A549 (cell line): ENCODE measurements around the gene GLIS1. TPM values are rescaled to one million over a fixed set of nuclear protein-coding genes. Genes with fewer than 3 reads are reported as not detected.

Experiments
- ATAC-seq, 2 experiments: fragments of 200-7000 bp in 1 of 2; fragments of >200 bp in 1 of 2; cut with Nextera tagmentation in 1 of 2; cut with Tn5 transposase in 1 of 2; 3 replicates each; pipeline versions ENCODE4 v1.8.0 to v1.9.1; 2018 to 2020; ENCODE audit warnings: mild to moderate bottlenecking in 1 of 2, moderate library complexity in 1 of 2
- CTCF ChIA-PET: fragments of 300-600 bp; sonication (Branson Sonifier 250); formaldehyde crosslinking; extraction: SDS; loops from one replicate; lab custom pipeline; 2021; ENCODE audit warnings: antibody characterized with exemption, inconsistent platforms; lab: Yijun Ruan, JAX
- POLR2A ChIA-PET: fragments of 350-600 bp; formaldehyde crosslinking; extraction: SDS; loops from one replicate; lab custom pipeline; 2021; ENCODE audit warnings: antibody characterized with exemption, inconsistent platforms; lab: Yijun Ruan, JAX
- DNase-seq, 2 experiments: peaks; one replicate each; pipeline versions ENCODE4 v3.0.0 to v3.0.0-alpha.2; 2011 to 2016; ENCODE audit warnings: low read depth in 1 of 2, low spot score in 1 of 2
- FAIRE-seq: peaks from 2 replicates; lab custom pipeline; 2011; peaks lifted over from hg19 to GRCh38; lab: Jason Lieb, UNC
- H3K27ac ChIP-seq, 2 experiments: fragments of >200 bp; sonication (Bioruptor Twin); formaldehyde crosslinking; 3 replicates each; pipeline ENCODE4 v1.5.1; 2016 to 2017
- H3K4me1 ChIP-seq: fragments of >200 bp; sonication (Bioruptor Twin); formaldehyde crosslinking; 3 replicates; pipeline ENCODE4 v1.6.1; 2016
- H3K4me2 ChIP-seq: fragments of >200 bp; sonication (Bioruptor Twin); formaldehyde crosslinking; 3 replicates; pipeline ENCODE4 v1.6.1; 2016
- H3K4me3 ChIP-seq: fragments of >200 bp; sonication (Bioruptor Twin); formaldehyde crosslinking; 3 replicates; pipeline ENCODE4 v1.5.1; 2016
- H3K9me3 ChIP-seq: fragments of >200 bp; sonication (Bioruptor Twin); formaldehyde crosslinking; 3 replicates; pipeline ENCODE4 v1.6.1; 2016
- BCL3 ChIP-seq: fragments of >200 bp; sonication (Bioruptor Twin); formaldehyde crosslinking; IDR thresholded peaks from 3 replicates; pipeline ENCODE4 v1.6.1; 2016
- CHD2 ChIP-seq: fragments of 150-350 bp; IDR thresholded peaks from 2 replicates; pipeline ENCODE4 v1.6.1; 2014; ENCODE audit warnings: low read length; ENCODE audit not compliant: partially characterized antibody
- E2F6 ChIP-seq: IDR thresholded peaks from 2 replicates; pipeline ENCODE4 v1.6.1; 2012; ENCODE audit warnings: low read depth, borderline replicate concordance
- EHMT2 ChIP-seq: fragments of 200-600 bp; sonication (generic); IDR thresholded peaks from 2 replicates; pipeline ENCODE4 v1.6.1; 2016; ENCODE audit warnings: antibody characterized with exemption, low read depth, mild to moderate bottlenecking, moderate library complexity
- FOSB ChIP-seq: fragments of 250-450 bp; sonication (Bioruptor Pico); IDR thresholded peaks from 2 replicates; pipeline ENCODE4 v1.5.0; 2020; ENCODE audit warnings: mild to moderate bottlenecking, moderate library complexity
- FOSL2 ChIP-seq, 2 experiments: fragments of 450-650 bp in 1 of 2; fragments of >200 bp in 1 of 2; sonication (Bioruptor Twin) in 1 of 2; formaldehyde crosslinking; IDR thresholded peaks; 2 replicates each; pipeline versions ENCODE4 v1.5.0 to v1.6.1; 2016 to 2020; ENCODE audit warnings: mild to moderate bottlenecking in 1 of 2, moderate library complexity in 1 of 2
- FOXS1 ChIP-seq: fragments of 250-450 bp; sonication (Bioruptor Pico); IDR thresholded peaks from 2 replicates; pipeline ENCODE4 v1.5.0; 2020; ENCODE audit warnings: mild to moderate bottlenecking, moderate library complexity
- GATA3 ChIP-seq: IDR thresholded peaks from 2 replicates; pipeline ENCODE4 v1.6.1; 2012; ENCODE audit warnings: borderline replicate concordance
- HMGXB4 ChIP-seq: fragments of 250-450 bp; sonication (Bioruptor Pico); IDR thresholded peaks from 2 replicates; pipeline ENCODE4 v1.5.0; 2021; ENCODE audit warnings: mild to moderate bottlenecking, moderate library complexity, borderline replicate concordance
- HOXA7 ChIP-seq: fragments of 250-450 bp; sonication (Bioruptor Pico); IDR thresholded peaks from 2 replicates; pipeline ENCODE4 v1.5.0; 2020; ENCODE audit warnings: mild to moderate bottlenecking, moderate library complexity
- HOXB13 ChIP-seq: fragments of 250-450 bp; sonication (Bioruptor Pico); IDR thresholded peaks from 2 replicates; pipeline ENCODE4 v1.5.0; 2020; ENCODE audit warnings: low read depth, mild to moderate bottlenecking, moderate library complexity
- HOXB5 ChIP-seq: fragments of 250-450 bp; sonication (Bioruptor Pico); IDR thresholded peaks from 2 replicates; pipeline ENCODE4 v1.5.0; 2020; ENCODE audit warnings: mild to moderate bottlenecking, moderate library complexity
- JUN ChIP-seq, 2 experiments: fragments of >200 bp; sonication (Bioruptor Twin); formaldehyde crosslinking; IDR thresholded peaks; 2 replicates in 1 of 2; 3 replicates in 1 of 2; pipeline ENCODE4 v1.6.1; 2016 to 2017
- NFE2L2 ChIP-seq: fragments of 150-350 bp; conservative IDR thresholded peaks from 2 replicates; pipeline ENCODE4 v1.6.1; 2014; ENCODE audit warnings: low read length
- NR3C1 ChIP-seq: fragments of >200 bp; sonication (Bioruptor Twin); formaldehyde crosslinking; IDR thresholded peaks from 3 replicates; pipeline ENCODE4 v1.6.1; 2017
- PHF8 ChIP-seq: fragments of 200-600 bp; sonication (generic); IDR thresholded peaks from 2 replicates; pipeline ENCODE4 v1.6.1; 2016; ENCODE audit warnings: low read depth, mild to moderate bottlenecking, antibody characterized with exemption, moderate library complexity, borderline replicate concordance
- RARB ChIP-seq: fragments of 250-450 bp; sonication (Bioruptor Pico); IDR thresholded peaks from 2 replicates; pipeline ENCODE4 v1.8.0; 2021; ENCODE audit warnings: mild to moderate bottlenecking, moderate library complexity
- SREBF2 ChIP-seq: fragments of 450-650 bp; IDR thresholded peaks from 2 replicates; pipeline ENCODE4 v1.6.1; 2014; ENCODE audit warnings: mild to moderate bottlenecking, moderate library complexity
- TP53 ChIP-seq: fragments of 250-450 bp; sonication (Bioruptor Pico); IDR thresholded peaks from 2 replicates; pipeline ENCODE4 v1.5.0; 2021; ENCODE audit warnings: mild to moderate bottlenecking, moderate library complexity
- ZNF302 ChIP-seq: fragments of 250-450 bp; sonication (Bioruptor Pico); IDR thresholded peaks from 2 replicates; pipeline ENCODE4 v1.9.0; 2021; ENCODE audit warnings: inconsistent platforms, mild to moderate bottlenecking, moderate library complexity
- WGBS: methylation state at CpG from one replicate; pipeline ENCODE4 v1.1.6; 2017; ENCODE audit errors: missing lambda C conversion rate; 5-methylcytosine and 5-hydroxymethylcytosine counted together
- polyA plus RNA-seq, 4 experiments: library from polyadenylated mRNA; depleted of rRNA in 3 of 4; stranded (reverse); fragments of >200 nt; fragmentation: RNase III in 1 of 4; extraction: RNeasy Plus Mini Kit Qiagen cat#74134 plus additional on column Dnase treatment in 1 of 4; gene quantifications; 2 replicates in 3 of 4; 3 replicates in 1 of 4; pipeline ENCODE4 v1.2.3, GENCODE V29; 2011 to 2017
- TF ChIP-seq, protein P1 (sequence below): fragments of 250-450 bp; sonication (Bioruptor Pico); IDR thresholded peaks from 2 replicates; pipeline ENCODE4 v1.5.0; 2020; ENCODE audit warnings: low read depth, mild to moderate bottlenecking, moderate library complexity
- TF ChIP-seq, protein P2 (sequence below): fragments of 200-600 bp; sonication (generic); IDR thresholded peaks from 2 replicates; pipeline ENCODE4 v1.6.1; 2016; ENCODE audit warnings: antibody characterized with exemption, mild to moderate bottlenecking, moderate library complexity
- TF ChIP-seq, protein P3 (sequence below): fragments of 150-350 bp; IDR thresholded peaks from 2 replicates; pipeline ENCODE4 v1.6.1; 2014; ENCODE audit warnings: low read depth, mild to moderate bottlenecking, low read length

The GLIS1 gene
- polyA plus RNA-seq, 2 of the 4 experiments (the other 2 are of a cell fraction): 0.04 TPM; not detected in 1

- no peak for TF ChIP-seq TP53 (CRISPR knock-in tag)
- TF ChIP-seq EHMT2: no peak
- no peak for TF ChIP-seq HMGXB4
- no peak for TF ChIP-seq HOXB13 (CRISPR knock-in tag)
- no peak for TF ChIP-seq RARB (CRISPR knock-in tag)
- no peak for TF ChIP-seq ZNF302 (CRISPR knock-in tag)
- TF ChIP-seq, protein P1, sequence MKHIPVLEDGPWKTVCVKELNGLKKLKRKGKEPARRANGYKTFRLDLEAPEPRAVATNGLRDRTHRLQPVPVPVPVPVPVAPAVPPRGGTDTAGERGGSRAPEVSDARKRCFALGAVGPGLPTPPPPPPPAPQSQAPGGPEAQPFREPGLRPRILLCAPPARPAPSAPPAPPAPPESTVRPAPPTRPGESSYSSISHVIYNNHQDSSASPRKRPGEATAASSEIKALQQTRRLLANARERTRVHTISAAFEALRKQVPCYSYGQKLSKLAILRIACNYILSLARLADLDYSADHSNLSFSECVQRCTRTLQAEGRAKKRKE (CRISPR knock-in tag): no peak
- TF ChIP-seq HOXB5 (CRISPR knock-in tag): no peak
- TF ChIP-seq, protein P2, sequence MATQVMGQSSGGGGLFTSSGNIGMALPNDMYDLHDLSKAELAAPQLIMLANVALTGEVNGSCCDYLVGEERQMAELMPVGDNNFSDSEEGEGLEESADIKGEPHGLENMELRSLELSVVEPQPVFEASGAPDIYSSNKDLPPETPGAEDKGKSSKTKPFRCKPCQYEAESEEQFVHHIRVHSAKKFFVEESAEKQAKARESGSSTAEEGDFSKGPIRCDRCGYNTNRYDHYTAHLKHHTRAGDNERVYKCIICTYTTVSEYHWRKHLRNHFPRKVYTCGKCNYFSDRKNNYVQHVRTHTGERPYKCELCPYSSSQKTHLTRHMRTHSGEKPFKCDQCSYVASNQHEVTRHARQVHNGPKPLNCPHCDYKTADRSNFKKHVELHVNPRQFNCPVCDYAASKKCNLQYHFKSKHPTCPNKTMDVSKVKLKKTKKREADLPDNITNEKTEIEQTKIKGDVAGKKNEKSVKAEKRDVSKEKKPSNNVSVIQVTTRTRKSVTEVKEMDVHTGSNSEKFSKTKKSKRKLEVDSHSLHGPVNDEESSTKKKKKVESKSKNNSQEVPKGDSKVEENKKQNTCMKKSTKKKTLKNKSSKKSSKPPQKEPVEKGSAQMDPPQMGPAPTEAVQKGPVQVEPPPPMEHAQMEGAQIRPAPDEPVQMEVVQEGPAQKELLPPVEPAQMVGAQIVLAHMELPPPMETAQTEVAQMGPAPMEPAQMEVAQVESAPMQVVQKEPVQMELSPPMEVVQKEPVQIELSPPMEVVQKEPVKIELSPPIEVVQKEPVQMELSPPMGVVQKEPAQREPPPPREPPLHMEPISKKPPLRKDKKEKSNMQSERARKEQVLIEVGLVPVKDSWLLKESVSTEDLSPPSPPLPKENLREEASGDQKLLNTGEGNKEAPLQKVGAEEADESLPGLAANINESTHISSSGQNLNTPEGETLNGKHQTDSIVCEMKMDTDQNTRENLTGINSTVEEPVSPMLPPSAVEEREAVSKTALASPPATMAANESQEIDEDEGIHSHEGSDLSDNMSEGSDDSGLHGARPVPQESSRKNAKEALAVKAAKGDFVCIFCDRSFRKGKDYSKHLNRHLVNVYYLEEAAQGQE: no peak
- TF ChIP-seq FOSL2 (IDR thresholded peaks at IDR 0.05): no peak
- TF ChIP-seq FOSL2 (CRISPR knock-in tag; IDR thresholded peaks at IDR 0.05): no peak
- no peak for TF ChIP-seq CHD2
- TF ChIP-seq, protein P3, sequence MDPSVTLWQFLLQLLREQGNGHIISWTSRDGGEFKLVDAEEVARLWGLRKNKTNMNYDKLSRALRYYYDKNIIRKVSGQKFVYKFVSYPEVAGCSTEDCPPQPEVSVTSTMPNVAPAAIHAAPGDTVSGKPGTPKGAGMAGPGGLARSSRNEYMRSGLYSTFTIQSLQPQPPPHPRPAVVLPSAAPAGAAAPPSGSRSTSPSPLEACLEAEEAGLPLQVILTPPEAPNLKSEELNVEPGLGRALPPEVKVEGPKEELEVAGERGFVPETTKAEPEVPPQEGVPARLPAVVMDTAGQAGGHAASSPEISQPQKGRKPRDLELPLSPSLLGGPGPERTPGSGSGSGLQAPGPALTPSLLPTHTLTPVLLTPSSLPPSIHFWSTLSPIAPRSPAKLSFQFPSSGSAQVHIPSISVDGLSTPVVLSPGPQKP: no peak
- no peak for TF ChIP-seq GATA3
- no peak for FAIRE-seq
- DNase-seq: no peak
- Histone ChIP-seq H3K4me2 (no peak overlapping the region), H3K9me3 (no peaks in the 10 kb centered on the region), H3K4me3 (no peak overlapping the region), H3K27ac (peak overlapping the region in 1 of 2 experiments; percentile 56; a peak in 1 of 6 replicates), H3K4me1 (peaks cover 7% of the 10 kb centered on the region; the same call in 1 of the 3 replicates)
- 38% methylated on average over 2 of the region's 3 CpGs for WGBS
- peak in 1 of 2 experiments; percentile 43; a peak in 4 of 6 replicates for ATAC-seq
- ChIA-PET POLR2A (no interaction called here), CTCF (interaction anchor here (0.7 to 1.2 kb wide), 2 partner anchors 38 to 88 kb away, joined by 3 read pairs; no protein-coding TSS in a partner anchor)
Observed at GRCh38 chr1:53572815-53573173, 166.2 kb downstream of the GLIS1 start.

DNA sequence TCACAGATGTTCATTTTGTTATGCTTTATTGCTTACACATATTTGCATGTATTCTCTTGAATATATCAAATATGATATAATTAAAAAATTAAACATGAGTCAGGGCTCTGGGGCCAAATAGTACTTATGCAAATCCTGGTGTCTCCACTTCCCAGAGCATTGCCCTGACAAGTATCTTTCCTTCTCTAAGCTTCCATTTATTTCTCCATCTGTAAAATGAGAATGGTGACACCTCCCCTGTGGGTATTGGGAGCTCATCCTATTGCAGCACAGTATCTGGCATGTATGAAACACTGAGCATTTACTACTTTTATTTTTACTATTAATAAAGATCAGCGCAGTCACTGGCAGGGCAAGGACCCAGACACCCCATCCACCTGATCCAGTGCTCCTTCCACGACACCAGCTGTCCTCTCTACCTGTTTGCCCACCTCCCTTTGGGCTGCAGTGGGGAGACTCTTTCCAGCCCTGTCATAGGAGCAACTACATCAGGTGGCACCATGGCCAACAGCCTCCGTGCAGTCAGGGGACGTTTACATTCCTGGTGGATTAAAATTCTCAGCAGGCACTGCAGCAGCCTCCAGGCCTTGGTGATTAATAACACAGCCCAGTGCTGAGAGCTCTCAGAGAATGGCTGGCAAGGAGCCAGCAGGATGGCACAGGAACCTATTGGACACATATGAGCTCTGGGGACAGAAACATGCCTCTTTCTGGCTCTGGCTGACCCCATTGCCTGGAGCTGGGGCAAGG is 166.7 kb downstream of the GLIS1 start:
- Histone ChIP-seq H3K9me3 (no peaks in the 10 kb centered on the region), H3K27ac (peak overlapping the region in 1 of 2 experiments; percentile 56; a peak in 2 of 6 replicates), H3K4me2 (peak overlapping the region; percentile 23; the same call in 1 of the 3 replicates), H3K4me3 (no peak overlapping the region), H3K4me1 (peaks cover 7% of the 10 kb centered on the region; the same call in 1 of the 3 replicates)
- 76% methylated on average over 2 of the region's 4 CpGs for WGBS
- DNase-seq (peak; percentile 30 to 33), ATAC-seq (peak; percentile 73 to 75), FAIRE-seq (no peak)
- TF ChIP-seq PHF8 (no peak), FOSB (no peak), BCL3 (no peak), FOXS1 (CRISPR knock-in tag) (no peak), E2F6 (no peak), JUN (IDR thresholded peaks at IDR 0.05) (no peak), HOXA7 (CRISPR knock-in tag) (no peak), NR3C1 (no peak), HOXB5 (CRISPR knock-in tag) (no peak), TP53 (CRISPR knock-in tag) (no peak), SREBF2 (no peak), NFE2L2 (no peak)
- ChIA-PET CTCF (interaction anchor here (0.7 to 1.2 kb wide), 2 partner anchors 37 to 88 kb away, joined by 3 read pairs; no protein-coding TSS in a partner anchor), POLR2A (no interaction called here)
